ENCODE results near the gene MEIS2. TPM values are rescaled to one million over a fixed set of nuclear protein-coding genes. Genes with fewer than 3 reads are reported as not detected.

The MEIS2 gene
- total RNA-seq, 4 donors from 2014 or later, result 9.0 to 18.5 (median 16.3) TPM

DNA sequence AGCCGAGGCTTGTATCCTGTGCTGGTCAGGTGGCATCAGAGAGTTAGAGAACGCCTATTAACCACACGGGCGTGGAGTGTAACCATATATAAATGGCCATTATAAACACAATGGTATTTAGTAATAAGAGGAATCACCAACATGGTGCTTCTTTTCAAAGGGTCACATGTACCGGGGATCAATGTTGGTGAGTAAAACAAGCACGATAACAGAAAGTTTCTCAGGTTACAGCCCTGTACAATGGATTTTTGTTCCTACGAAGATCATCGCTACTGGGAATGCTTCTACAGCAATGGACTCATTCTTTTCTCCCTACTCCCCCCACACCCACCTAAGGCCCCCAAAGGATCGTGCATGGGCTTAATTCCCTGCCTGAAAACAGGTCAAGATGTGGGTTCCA is 42.5 kb downstream of the MEIS2 start:
- Histone ChIP-seq H3K4me1 (peaks cover 30% of the 10 kb centered on the region), H3K27ac (no peak overlapping the region), H3K9me3 (no peaks in the 10 kb centered on the region), H3K36me3 (no peaks in the 10 kb centered on the region), H3K27me3 (no peaks in the 10 kb centered on the region), H3K4me3 (no peak overlapping the region)
- no peak for DNase-seq (ENCODE audit: low spot score in 2 of 2)
- TF ChIP-seq POLR2A (IDR thresholded peaks at IDR 0.05), result no peak
- no peak for TF ChIP-seq POLR2AphosphoS5 (IDR thresholded peaks at IDR 0.05)
- no peak for TF ChIP-seq EP300 (IDR thresholded peaks at IDR 0.05)
- TF ChIP-seq, protein P1, sequence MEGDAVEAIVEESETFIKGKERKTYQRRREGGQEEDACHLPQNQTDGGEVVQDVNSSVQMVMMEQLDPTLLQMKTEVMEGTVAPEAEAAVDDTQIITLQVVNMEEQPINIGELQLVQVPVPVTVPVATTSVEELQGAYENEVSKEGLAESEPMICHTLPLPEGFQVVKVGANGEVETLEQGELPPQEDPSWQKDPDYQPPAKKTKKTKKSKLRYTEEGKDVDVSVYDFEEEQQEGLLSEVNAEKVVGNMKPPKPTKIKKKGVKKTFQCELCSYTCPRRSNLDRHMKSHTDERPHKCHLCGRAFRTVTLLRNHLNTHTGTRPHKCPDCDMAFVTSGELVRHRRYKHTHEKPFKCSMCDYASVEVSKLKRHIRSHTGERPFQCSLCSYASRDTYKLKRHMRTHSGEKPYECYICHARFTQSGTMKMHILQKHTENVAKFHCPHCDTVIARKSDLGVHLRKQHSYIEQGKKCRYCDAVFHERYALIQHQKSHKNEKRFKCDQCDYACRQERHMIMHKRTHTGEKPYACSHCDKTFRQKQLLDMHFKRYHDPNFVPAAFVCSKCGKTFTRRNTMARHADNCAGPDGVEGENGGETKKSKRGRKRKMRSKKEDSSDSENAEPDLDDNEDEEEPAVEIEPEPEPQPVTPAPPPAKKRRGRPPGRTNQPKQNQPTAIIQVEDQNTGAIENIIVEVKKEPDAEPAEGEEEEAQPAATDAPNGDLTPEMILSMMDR (IDR thresholded peaks at IDR 0.05), result no peak
- 86% methylated on average over 9 of the region's 9 CpGs for WGBS

DNA sequence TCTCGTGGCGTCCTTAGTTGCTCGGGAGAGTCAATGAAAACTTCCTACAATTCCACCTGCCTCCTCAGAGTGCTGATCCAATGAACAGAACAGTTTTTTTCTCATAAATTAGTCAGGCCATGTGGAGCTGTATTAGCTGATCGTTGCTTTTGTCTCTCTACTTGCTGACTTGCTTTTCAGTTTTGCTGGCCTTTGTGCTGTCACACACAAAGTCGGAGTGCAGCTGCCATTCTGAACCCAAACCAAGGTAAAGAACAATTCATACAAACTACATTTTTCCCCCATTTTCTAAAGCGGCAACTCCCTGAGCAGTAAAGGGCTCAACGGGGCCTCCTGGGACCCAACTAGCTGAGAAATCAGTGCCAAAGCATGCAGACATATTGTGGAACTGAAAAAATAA is 43.1 kb downstream of the MEIS2 start:
- peaks cover 30% of the 10 kb centered on the region for H3K4me1 ChIP-seq
- TF ChIP-seq POLR2AphosphoS5 (IDR thresholded peaks at IDR 0.05) (no peak), EP300 (IDR thresholded peaks at IDR 0.05) (no peak), POLR2A (IDR thresholded peaks at IDR 0.05) (no peak)
- TF ChIP-seq, protein P1 (IDR thresholded peaks at IDR 0.05), result no peak
- H3K4me3 ChIP-seq, result no peak overlapping the region
- no peaks in the 10 kb centered on the region for H3K36me3 ChIP-seq
- 90% methylated on average over 7 of the region's 7 CpGs for WGBS
- no peak overlapping the region for H3K27ac ChIP-seq
- H3K9me3 ChIP-seq, result no peaks in the 10 kb centered on the region
- H3K27me3 ChIP-seq, result no peaks in the 10 kb centered on the region
- no peak for DNase-seq (ENCODE audit: low spot score in 2 of 2)

DNA sequence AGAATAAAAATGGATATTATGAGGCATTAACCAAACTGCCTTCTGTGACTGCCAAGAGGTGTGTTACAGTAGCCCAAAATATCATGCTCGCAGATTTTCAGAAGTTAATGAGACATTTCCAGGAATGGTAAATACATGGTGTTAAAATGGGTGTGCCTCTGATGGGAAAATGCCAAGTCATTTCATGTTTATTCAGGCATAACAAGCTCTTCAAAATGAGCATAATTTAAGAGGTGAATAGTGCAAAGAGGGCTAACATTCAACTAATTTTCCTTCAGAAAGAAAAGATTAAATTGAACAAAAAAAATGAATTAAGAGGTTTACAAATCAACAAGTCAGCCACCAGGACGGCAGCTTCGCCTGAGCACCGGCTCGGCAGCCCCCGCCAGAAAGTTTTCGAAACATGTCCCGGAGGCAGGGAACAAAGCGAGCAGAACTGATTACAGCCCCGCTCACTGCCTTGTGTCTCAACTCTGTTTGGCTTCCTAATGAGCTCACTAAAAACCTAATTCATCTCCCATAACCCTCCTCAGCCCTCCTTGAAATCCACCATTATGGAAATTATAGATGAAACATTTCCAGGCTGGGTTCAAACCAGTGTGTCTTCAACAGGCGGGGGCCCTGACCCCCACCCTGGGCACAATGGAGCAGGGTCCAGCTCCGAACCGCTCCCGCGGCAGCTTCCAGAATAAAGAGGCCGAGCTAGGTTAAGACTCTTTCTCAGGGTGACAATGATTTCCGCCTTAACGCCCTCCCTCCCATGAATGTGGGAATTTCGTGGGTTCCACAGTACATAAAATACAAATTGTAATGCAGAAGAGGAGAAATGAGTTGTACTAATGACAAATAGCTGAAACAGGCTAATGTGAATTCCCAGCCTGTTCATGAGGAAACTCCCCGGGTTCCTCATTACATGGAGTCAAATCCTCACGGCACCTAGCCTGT is 43.9 kb downstream of the MEIS2 start:
- Histone ChIP-seq H3K9me3 (no peaks in the 10 kb centered on the region), H3K4me1 (peaks cover 30% of the 10 kb centered on the region), H3K27ac (no peak overlapping the region), H3K27me3 (no peaks in the 10 kb centered on the region), H3K36me3 (no peaks in the 10 kb centered on the region), H3K4me3 (no peak overlapping the region)
- WGBS, result 63% methylated on average over 21 of the region's 21 CpGs
- DNase-seq (ENCODE audit: low spot score in 2 of 2), result peak in 1 of 2 donors; percentile 63
- no peak for TF ChIP-seq EP300 (IDR thresholded peaks at IDR 0.05)
- TF ChIP-seq, protein P1 (IDR thresholded peaks at IDR 0.05), result no peak

DNA sequence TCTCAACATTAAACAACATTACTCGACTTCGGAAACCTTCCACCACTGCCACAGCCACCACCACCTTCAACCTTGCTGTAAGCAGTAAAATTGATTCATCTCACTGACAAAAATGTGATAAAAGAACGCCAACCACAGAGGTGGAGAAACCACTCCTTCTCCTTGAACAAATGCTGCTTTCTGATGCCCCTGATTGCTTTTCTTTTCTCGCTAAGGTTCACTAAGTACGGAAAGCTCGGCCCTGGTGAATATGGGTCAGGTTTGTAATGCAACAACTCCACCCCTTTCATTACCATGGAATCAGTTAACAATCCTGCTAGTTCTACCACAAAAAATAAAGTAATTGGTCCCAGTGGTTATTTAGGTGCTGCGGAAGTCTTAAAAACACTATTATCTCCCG is 44.9 kb downstream of the MEIS2 start:
- WGBS, result 75% methylated on average over 8 of the region's 8 CpGs
- no peaks in the 10 kb centered on the region for H3K27me3 ChIP-seq
- no peak for TF ChIP-seq EP300 (IDR thresholded peaks at IDR 0.05)
- TF ChIP-seq POLR2AphosphoS5 (IDR thresholded peaks at IDR 0.05), result no peak
- no peak for TF ChIP-seq POLR2A (IDR thresholded peaks at IDR 0.05)
- TF ChIP-seq, protein P1 (IDR thresholded peaks at IDR 0.05), result no peak
- no peak overlapping the region for H3K4me3 ChIP-seq
- no peak overlapping the region for H3K27ac ChIP-seq
- DNase-seq (ENCODE audit: low spot score in 2 of 2), result no peak
- H3K9me3 ChIP-seq, result no peaks in the 10 kb centered on the region
- no peaks in the 10 kb centered on the region for H3K36me3 ChIP-seq
- peaks cover 30% of the 10 kb centered on the region for H3K4me1 ChIP-seq

DNA sequence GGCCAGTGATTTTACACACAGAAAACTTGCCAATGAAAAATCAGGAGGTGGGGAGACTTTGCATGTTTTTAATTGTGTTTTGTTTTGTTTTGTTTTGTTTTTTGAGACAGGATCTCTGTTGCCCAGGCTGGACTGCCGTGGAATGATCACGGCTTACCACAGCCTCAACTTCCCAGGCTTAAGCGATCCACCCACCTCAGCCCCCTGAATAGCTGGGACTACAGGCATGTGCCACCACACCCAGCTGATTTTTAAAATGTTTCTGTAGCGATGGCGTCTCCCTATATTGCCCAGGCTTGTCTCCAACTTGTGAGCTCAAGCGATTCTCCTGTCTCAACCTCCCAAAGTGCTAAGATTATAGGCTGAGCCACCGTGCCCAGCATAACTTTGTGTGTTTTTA is 46.0 kb downstream of the MEIS2 start:
- Histone ChIP-seq H3K36me3 (no peaks in the 10 kb centered on the region), H3K4me3 (no peak overlapping the region), H3K9me3 (no peaks in the 10 kb centered on the region), H3K27ac (no peak overlapping the region), H3K4me1 (peaks cover 26% of the 10 kb centered on the region), H3K27me3 (no peaks in the 10 kb centered on the region)
- TF ChIP-seq POLR2AphosphoS5 (IDR thresholded peaks at IDR 0.05) (no peak), EP300 (IDR thresholded peaks at IDR 0.05) (no peak)
- 70% methylated on average over 7 of the region's 7 CpGs for WGBS
- DNase-seq (ENCODE audit: low spot score in 2 of 2), result no peak

All from suprapubic skin (tissue), 4 donors.